HG03342 (cell line): ENCODE data around the gene PPP2R2C.

Source experiments
- ATAC-seq: cut with Tn5 transposase; IDR thresholded peaks from one replicate; pipeline ENCODE4 v1.9.1; 2021; ENCODE audit warnings: mild to moderate bottlenecking, moderate library complexity; ENCODE audit not compliant: unreplicated experiment

The PPP2R2C gene

GRCh38 chr4:6426571-6427438 lies 45.6 kb downstream of the PPP2R2C start:
- no peak for ATAC-seq

GRCh38 chr4:6425911-6426310 lies 46.5 kb downstream of the PPP2R2C start:
- no peak for ATAC-seq

GRCh38 chr4:6425336-6425735 lies 47.1 kb downstream of the PPP2R2C start:
- no peak for ATAC-seq

- ATAC-seq: no peak
Measured at GRCh38 chr4:6424425-6424824, 48.0 kb downstream of the PPP2R2C start.

GRCh38 chr4:6423575-6423974 lies 48.8 kb downstream of the PPP2R2C start:
- ATAC-seq: peak; percentile 98

GRCh38 chr4:6422866-6423265 lies 49.5 kb downstream of the PPP2R2C start:
- ATAC-seq: no peak

- no peak for ATAC-seq
Measured at GRCh38 chr4:6422105-6422504, 50.3 kb downstream of the PPP2R2C start.

- no peak for ATAC-seq
Measured at GRCh38 chr4:6421397-6421796, 51.0 kb downstream of the PPP2R2C start.

GRCh38 chr4:6420972-6421371 lies 51.4 kb downstream of the PPP2R2C start:
- ATAC-seq: no peak

GRCh38 chr4:6420036-6420435 lies 52.4 kb downstream of the PPP2R2C start:
- no peak for ATAC-seq

GRCh38 chr4:6419452-6420028 lies 52.9 kb downstream of the PPP2R2C start:
- ATAC-seq: no peak

- no peak for ATAC-seq
Measured at GRCh38 chr4:6418193-6418755, 54.1 kb downstream of the PPP2R2C start.

GRCh38 chr4:6417516-6418050 lies 54.8 kb downstream of the PPP2R2C start:
- ATAC-seq: no peak

- ATAC-seq: no peak
Measured at GRCh38 chr4:6416518-6417286, 55.7 kb downstream of the PPP2R2C start.

- no peak for ATAC-seq
Measured at GRCh38 chr4:6415031-6415705, 57.2 kb downstream of the PPP2R2C start.

GRCh38 chr4:6414578-6414977 lies 57.8 kb downstream of the PPP2R2C start:
- no peak for ATAC-seq

GRCh38 chr4:6410664-6411063 lies 61.8 kb downstream of the PPP2R2C start:
- ATAC-seq: no peak

GRCh38 chr4:6410068-6410467 lies 62.3 kb downstream of the PPP2R2C start:
- ATAC-seq: no peak

- ATAC-seq: no peak
Measured at GRCh38 chr4:6409381-6409780, 63.0 kb downstream of the PPP2R2C start.

GRCh38 chr4:6408263-6408662 lies 64.2 kb downstream of the PPP2R2C start:
- no peak for ATAC-seq

GRCh38 chr4:6405397-6405706 lies 67.1 kb downstream of the PPP2R2C start:
- no peak for ATAC-seq
